HepG2 (cell line): Measurements from ENCODE around the gene TTC5. TPM values are rescaled to one million over a fixed set of nuclear protein-coding genes. Genes with fewer than 3 reads are reported as not detected.

ENCODE experiments used
- CEBPB ChIP-seq: IDR thresholded peaks from 2 replicates; pipeline ENCODE4 v1.6.1; 2011; ENCODE audit warnings: low read depth, low read length, improper control_type of control experiment, borderline replicate concordance
- FOXA1 ChIP-seq, 2 experiments: fragments of 450-650 bp in 1 of 2; sonication (generic) in 1 of 2; formaldehyde crosslinking in 1 of 2; IDR thresholded peaks; 2 replicates each; pipeline versions ENCODE4 v1.4.0 to v1.6.1; 2016 to 2020; ENCODE audit warnings: missing genetic modification reagents in 1 of 2
- FOXA3 ChIP-seq: IDR thresholded peaks from 2 replicates; pipeline ENCODE4 v1.6.1; 2016; ENCODE audit warnings: missing genetic modification reagents, missing compliant biosample characterization
- HDAC1 ChIP-seq: sonication (generic); formaldehyde crosslinking; IDR thresholded peaks from 2 replicates; pipeline ENCODE4 v1.5.1; 2020; ENCODE audit warnings: mild to moderate bottlenecking, missing genetic modification reagents
- HNF4A ChIP-seq: sonication (generic); formaldehyde crosslinking; IDR thresholded peaks from 2 replicates; pipeline ENCODE4 v1.4.0; 2020; ENCODE audit warnings: missing genetic modification reagents
- IKZF1 ChIP-seq: fragments of 450-650 bp; IDR thresholded peaks from 2 replicates; pipeline ENCODE4 v1.7.1; 2016
- MYNN ChIP-seq: sonication (generic); formaldehyde crosslinking; IDR thresholded peaks from 2 replicates; pipeline ENCODE4 v1.4.0; 2020; ENCODE audit warnings: mild to moderate bottlenecking, low read depth, missing genetic modification reagents
- ONECUT2 ChIP-seq: sonication (generic); formaldehyde crosslinking; IDR thresholded peaks from 2 replicates; pipeline ENCODE4 v1.4.0; 2020; ENCODE audit warnings: missing genetic modification reagents
- PPARG ChIP-seq: conservative IDR thresholded peaks from 2 replicates; pipeline ENCODE4 v1.6.1; 2016; ENCODE audit warnings: missing biosample characterization, missing genetic modification reagents
- RARA ChIP-seq: IDR thresholded peaks from 2 replicates; pipeline ENCODE4 v1.6.1; 2016; ENCODE audit warnings: missing genetic modification reagents, missing compliant biosample characterization
- SOX13 ChIP-seq, 3 experiments: fragments of 450-650 bp in 1 of 3; sonication (generic) in 1 of 3; formaldehyde crosslinking in 1 of 3; IDR thresholded peaks in 2 of 3; conservative IDR thresholded peaks in 1 of 3; 2 replicates each; pipeline versions ENCODE4 v1.5.0 to v1.6.1; 2016 to 2020; ENCODE audit warnings: antibody characterized with exemption in 1 of 3, mild to moderate bottlenecking in 1 of 3, missing compliant biosample characterization in 1 of 3, missing genetic modification reagents in 1 of 3, moderate library complexity in 1 of 3
- TEAD2 ChIP-seq: sonication (generic); formaldehyde crosslinking; IDR thresholded peaks from 2 replicates; pipeline ENCODE4 v1.9.0; 2021; ENCODE audit warnings: missing genetic modification reagents
- THYN1 ChIP-seq: sonication (generic); formaldehyde crosslinking; IDR thresholded peaks from 2 replicates; pipeline ENCODE4 v1.8.1; 2023; ENCODE audit warnings: low read depth, mild to moderate bottlenecking, moderate library complexity, missing genetic modification reagents, borderline replicate concordance
- ZBTB10 ChIP-seq: sonication (generic); formaldehyde crosslinking; IDR thresholded peaks from 2 replicates; pipeline ENCODE4 v1.4.0; 2020; ENCODE audit warnings: missing genetic modification reagents, borderline replicate concordance
- ZNF17 ChIP-seq: sonication (generic); formaldehyde crosslinking; IDR thresholded peaks from 2 replicates; pipeline ENCODE4 v1.5.0; 2020; ENCODE audit warnings: mild to moderate bottlenecking, missing genetic modification reagents
- ZNF484 ChIP-seq: sonication (generic); formaldehyde crosslinking; IDR thresholded peaks from 2 replicates; pipeline ENCODE4 v1.5.1; 2020; ENCODE audit warnings: mild to moderate bottlenecking, low read depth, missing genetic modification reagents, borderline replicate concordance
- polyA plus RNA-seq, 8 experiments: library from polyadenylated mRNA; depleted of rRNA in 3 of 8; stranded (reverse) in 7 of 8; unstranded in 1 of 8; fragments of >200 nt; fragmentation: Illumina TruSeq in 4 of 8; extraction: Trizol in 4 of 8; gene quantifications; 2 replicates each; pipeline versions ENCODE4 v1.2.1 to v1.2.3, GENCODE V29; 2011 to 2016; ENCODE audit warnings: low read depth in 4 of 8, missing spikeins in 1 of 8, mixed read lengths in 1 of 8; ENCODE audit not compliant: insufficient read depth in 1 of 8
- total RNA-seq, 5 experiments: library from RNA; depleted of rRNA; stranded (reverse); fragments of >200 nt; fragmentation: Illumina TruSeq; extraction: Trizol; gene quantifications; 2 replicates each; pipeline ENCODE4 v1.2.3, GENCODE V29; 2016; ENCODE audit warnings: low read depth in 1 of 5
- TF ChIP-seq, protein P1 (sequence below): sonication (generic); formaldehyde crosslinking; conservative IDR thresholded peaks from 2 replicates; pipeline ENCODE4 v1.4.0; 2020; ENCODE audit warnings: mild to moderate bottlenecking, missing genetic modification reagents, moderate library complexity
- TF ChIP-seq, protein P2 (sequence below): IDR thresholded peaks from 2 replicates; pipeline ENCODE4 v1.6.1; 2016
- TF ChIP-seq, protein P3 (sequence below): sonication (generic); formaldehyde crosslinking; IDR thresholded peaks from 2 replicates; pipeline ENCODE4 v1.4.0; 2020; ENCODE audit warnings: missing genetic modification reagents, borderline replicate concordance
- TF ChIP-seq, protein P4 (sequence below): IDR thresholded peaks from 2 replicates; pipeline ENCODE4 v1.6.1; 2012; ENCODE audit warnings: inconsistent platforms

Gene TTC5
- total and polyA plus RNA-seq, 2 of the 13 experiments (the other 11 are each of a cell fraction or from before 2014, with no cell fraction given) = 8.7 to 28.5 TPM

DNA sequence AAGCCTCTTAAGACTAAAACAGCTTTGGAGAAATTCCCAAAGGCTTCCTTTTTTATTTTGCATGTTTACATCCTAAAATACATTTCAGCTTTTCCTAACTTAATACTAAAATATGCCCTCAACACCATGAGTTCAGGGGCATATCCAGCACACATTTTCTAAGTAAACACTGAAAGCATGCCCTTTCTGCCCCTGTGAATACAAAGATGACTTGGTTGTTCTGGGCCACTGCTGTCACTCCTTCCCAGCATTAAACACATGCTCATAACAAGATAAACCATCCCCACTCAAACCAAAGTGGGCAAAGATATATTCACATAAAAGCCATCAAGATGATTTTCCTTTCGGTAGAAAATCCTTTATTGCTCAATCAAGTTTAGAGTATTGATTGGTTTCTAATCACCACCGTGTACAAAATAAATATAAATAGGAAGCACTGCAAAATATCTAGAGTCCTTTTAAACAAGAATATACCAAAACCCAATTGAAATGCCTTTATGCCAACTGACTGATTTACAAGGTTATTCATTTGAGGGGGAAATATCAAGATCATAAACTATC is 25.4 kb upstream of the TTC5 start (continued):
- TF ChIP-seq, protein P1, sequence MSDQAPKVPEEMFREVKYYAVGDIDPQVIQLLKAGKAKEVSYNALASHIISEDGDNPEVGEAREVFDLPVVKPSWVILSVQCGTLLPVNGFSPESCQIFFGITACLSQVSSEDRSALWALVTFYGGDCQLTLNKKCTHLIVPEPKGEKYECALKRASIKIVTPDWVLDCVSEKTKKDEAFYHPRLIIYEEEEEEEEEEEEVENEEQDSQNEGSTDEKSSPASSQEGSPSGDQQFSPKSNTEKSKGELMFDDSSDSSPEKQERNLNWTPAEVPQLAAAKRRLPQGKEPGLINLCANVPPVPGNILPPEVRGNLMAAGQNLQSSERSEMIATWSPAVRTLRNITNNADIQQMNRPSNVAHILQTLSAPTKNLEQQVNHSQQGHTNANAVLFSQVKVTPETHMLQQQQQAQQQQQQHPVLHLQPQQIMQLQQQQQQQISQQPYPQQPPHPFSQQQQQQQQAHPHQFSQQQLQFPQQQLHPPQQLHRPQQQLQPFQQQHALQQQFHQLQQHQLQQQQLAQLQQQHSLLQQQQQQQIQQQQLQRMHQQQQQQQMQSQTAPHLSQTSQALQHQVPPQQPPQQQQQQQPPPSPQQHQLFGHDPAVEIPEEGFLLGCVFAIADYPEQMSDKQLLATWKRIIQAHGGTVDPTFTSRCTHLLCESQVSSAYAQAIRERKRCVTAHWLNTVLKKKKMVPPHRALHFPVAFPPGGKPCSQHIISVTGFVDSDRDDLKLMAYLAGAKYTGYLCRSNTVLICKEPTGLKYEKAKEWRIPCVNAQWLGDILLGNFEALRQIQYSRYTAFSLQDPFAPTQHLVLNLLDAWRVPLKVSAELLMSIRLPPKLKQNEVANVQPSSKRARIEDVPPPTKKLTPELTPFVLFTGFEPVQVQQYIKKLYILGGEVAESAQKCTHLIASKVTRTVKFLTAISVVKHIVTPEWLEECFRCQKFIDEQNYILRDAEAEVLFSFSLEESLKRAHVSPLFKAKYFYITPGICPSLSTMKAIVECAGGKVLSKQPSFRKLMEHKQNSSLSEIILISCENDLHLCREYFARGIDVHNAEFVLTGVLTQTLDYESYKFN (CRISPR knock-in tag) = 0 out of 2 replicates have a peak, but pooled peaks have one; percentile 34
- TF ChIP-seq HDAC1 (CRISPR knock-in tag) (0 out of 2 replicates have a peak, but pooled peaks have one; percentile 33), CEBPB (peak; percentile 58; the same call in 1 of the 2 replicates), SOX13 (IDR thresholded peaks at IDR 0.05) (no peak), SOX13 (CRISPR knock-in tag; conservative IDR thresholded peaks at IDR 0.05 in 1 of 2, IDR thresholded peaks at IDR 0.05 in 1 of 2) (0 out of 4 replicates have a peak, but pooled peaks of 1 of the 2 experiments have one; percentile 8), HNF4A (CRISPR knock-in tag) (0 out of 2 replicates have a peak, but pooled peaks have one; percentile 10), RARA (CRISPR knock-in tag) (peak; percentile 39; the same call in 1 of the 2 replicates), ZBTB10 (CRISPR knock-in tag) (no peak), MYNN (CRISPR knock-in tag) (no peak), FOXA1 (IDR thresholded peaks at IDR 0.05) (no peak), FOXA1 (CRISPR knock-in tag; IDR thresholded peaks at IDR 0.05) (peak; percentile 51; the same call in 1 of the 2 replicates), ZNF17 (no peak), PPARG (CRISPR knock-in tag) (no peak), IKZF1 (no peak), FOXA3 (peak; percentile 66), ZNF484 (no peak), ONECUT2 (peak; percentile 53; the same call in 1 of the 2 replicates), THYN1 (no peak), TEAD2 (CRISPR knock-in tag) (no peak)
- TF ChIP-seq, protein P2, sequence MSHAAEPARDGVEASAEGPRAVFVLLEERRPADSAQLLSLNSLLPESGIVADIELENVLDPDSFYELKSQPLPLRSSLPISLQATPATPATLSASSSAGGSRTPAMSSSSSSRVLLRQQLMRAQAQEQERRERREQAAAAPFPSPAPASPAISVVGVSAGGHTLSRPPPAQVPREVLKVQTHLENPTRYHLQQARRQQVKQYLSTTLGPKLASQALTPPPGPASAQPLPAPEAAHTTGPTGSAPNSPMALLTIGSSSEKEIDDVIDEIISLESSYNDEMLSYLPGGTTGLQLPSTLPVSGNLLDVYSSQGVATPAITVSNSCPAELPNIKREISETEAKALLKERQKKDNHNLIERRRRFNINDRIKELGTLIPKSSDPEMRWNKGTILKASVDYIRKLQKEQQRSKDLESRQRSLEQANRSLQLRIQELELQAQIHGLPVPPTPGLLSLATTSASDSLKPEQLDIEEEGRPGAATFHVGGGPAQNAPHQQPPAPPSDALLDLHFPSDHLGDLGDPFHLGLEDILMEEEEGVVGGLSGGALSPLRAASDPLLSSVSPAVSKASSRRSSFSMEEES (CRISPR knock-in tag) = no peak
- TF ChIP-seq, protein P3, sequence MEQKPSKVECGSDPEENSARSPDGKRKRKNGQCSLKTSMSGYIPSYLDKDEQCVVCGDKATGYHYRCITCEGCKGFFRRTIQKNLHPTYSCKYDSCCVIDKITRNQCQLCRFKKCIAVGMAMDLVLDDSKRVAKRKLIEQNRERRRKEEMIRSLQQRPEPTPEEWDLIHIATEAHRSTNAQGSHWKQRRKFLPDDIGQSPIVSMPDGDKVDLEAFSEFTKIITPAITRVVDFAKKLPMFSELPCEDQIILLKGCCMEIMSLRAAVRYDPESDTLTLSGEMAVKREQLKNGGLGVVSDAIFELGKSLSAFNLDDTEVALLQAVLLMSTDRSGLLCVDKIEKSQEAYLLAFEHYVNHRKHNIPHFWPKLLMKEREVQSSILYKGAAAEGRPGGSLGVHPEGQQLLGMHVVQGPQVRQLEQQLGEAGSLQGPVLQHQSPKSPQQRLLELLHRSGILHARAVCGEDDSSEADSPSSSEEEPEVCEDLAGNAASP (CRISPR knock-in tag) = peak; percentile 29; the same call in 1 of the 2 replicates
- TF ChIP-seq, protein P4, sequence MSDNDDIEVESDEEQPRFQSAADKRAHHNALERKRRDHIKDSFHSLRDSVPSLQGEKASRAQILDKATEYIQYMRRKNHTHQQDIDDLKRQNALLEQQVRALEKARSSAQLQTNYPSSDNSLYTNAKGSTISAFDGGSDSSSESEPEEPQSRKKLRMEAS = peak; percentile 34; the same call in 1 of the 2 replicates
